ENCODE measurements around the gene TYMS. TPM values are rescaled to one million over a fixed set of nuclear protein-coding genes. Genes with fewer than 3 reads are reported as not detected.

TYMS gene
- total and polyA plus RNA-seq, 9 of the 15 experiments (the other 6 are each of a cell fraction or from before 2014, with no cell fraction given): 69.1 to 409 (median 175) TPM

DNA sequence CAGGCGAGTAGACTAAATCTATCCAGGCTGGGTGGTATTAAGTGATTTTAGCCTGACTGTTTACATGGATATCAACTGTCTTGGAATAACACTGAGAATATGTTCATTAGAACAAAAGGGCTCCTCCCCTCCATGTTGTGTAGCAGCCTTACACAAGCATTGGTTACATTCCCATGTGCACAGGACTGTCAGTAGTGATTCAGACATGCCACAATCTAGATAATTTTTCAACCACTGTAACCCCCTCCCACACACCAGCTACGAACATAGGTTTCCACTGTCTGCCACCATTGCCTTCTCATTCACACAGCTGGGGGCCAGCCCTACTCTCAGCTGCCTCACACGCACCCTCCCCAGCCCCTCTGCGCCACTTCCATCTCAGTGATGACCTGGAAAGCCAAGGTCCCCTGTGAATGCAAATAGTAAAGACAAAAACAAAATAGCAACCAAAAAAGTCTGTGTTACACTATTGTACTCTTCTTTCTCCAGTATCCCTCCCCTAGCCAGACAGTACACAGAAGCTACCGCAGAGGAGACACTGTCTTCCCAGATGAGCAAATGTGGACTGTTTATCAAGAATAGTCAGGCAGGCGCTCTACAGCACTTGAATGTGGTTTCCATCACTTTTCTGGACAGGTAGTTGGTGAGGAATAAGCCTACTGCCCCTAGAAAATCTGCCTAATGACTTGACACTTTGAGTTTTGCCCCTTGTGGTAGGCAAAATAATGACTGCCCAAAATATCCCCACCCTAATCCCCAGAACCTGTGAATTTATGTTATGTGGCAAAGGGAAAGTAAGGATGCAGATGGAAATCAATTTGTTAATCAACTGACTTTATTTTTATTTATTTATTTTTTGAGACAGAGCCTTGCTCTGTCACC, 27.9 kb upstream of the TYMS start (continued):
- TF ChIP-seq ZNF277 (CRISPR knock-in tag; IDR thresholded peaks at IDR 0.05; ENCODE audit: borderline replicate concordance): no peak
- no peak for TF ChIP-seq EHMT2 (IDR thresholded peaks at IDR 0.05)
- no peak for TF ChIP-seq ZBTB17 (CRISPR knock-in tag; IDR thresholded peaks at IDR 0.05)
- TF ChIP-seq OTX1 (CRISPR knock-in tag; IDR thresholded peaks at IDR 0.05): no peak
- TF ChIP-seq SNIP1 (IDR thresholded peaks at IDR 0.05; ENCODE audit: low read depth): no peak
- no peak for TF ChIP-seq SNRNP70 (optimal IDR thresholded peaks at IDR 0.05; ENCODE audit: low read depth, low read length)
- no peak for TF ChIP-seq LEF1 (IDR thresholded peaks at IDR 0.05)
- 0 out of 4 replicates have a peak, but pooled peaks of 1 of the 2 experiments have one; percentile 19 for TF ChIP-seq FOXK2 (conservative IDR thresholded peaks at IDR 0.05 in 1 of 2, IDR thresholded peaks at IDR 0.05 in 1 of 2; ENCODE audit: low read depth in 2 of 2)
- no peak for TF ChIP-seq SAFB2 (IDR thresholded peaks at IDR 0.05; ENCODE audit: borderline replicate concordance, low read depth, low read length, severe bottlenecking)
- TF ChIP-seq TCF3 (CRISPR knock-in tag; IDR thresholded peaks at IDR 0.05): 0 out of 2 replicates have a peak, but pooled peaks have one; percentile 4
- no peak for TF ChIP-seq RFX1 (IDR thresholded peaks at IDR 0.05)
- TF ChIP-seq SMARCC2 (IDR thresholded peaks at IDR 0.05; ENCODE audit: low read depth): no peak
- no peak for TF ChIP-seq BACH1 (tag; IDR thresholded peaks at IDR 0.05)
- TF ChIP-seq ARID3A (IDR thresholded peaks at IDR 0.05; ENCODE audit: borderline replicate concordance, low read depth, low read length): no peak
- TF ChIP-seq HEY1 (CRISPR knock-in tag; IDR thresholded peaks at IDR 0.05; ENCODE audit: borderline replicate concordance): no peak
- TF ChIP-seq KAT7 (CRISPR knock-in tag; IDR thresholded peaks at IDR 0.05; ENCODE audit: borderline replicate concordance): no peak
- no peak for TF ChIP-seq ID3 (CRISPR knock-in tag; IDR thresholded peaks at IDR 0.05)
- TF ChIP-seq ID3 (tag; IDR thresholded peaks at IDR 0.05): no peak
- no peak for TF ChIP-seq ZNF77 (CRISPR knock-in tag; IDR thresholded peaks at IDR 0.05)
- no peak for TF ChIP-seq MCM2 (IDR thresholded peaks at IDR 0.05; ENCODE audit: low read depth)
- TF ChIP-seq RFX5 (IDR thresholded peaks at IDR 0.05; ENCODE audit: low read depth, low read length): no peak
- TF ChIP-seq ZNF778 (CRISPR knock-in tag; IDR thresholded peaks at IDR 0.05): no peak
- TF ChIP-seq COPS2 (conservative IDR thresholded peaks at IDR 0.05): no peak
- TF ChIP-seq U2AF1 (optimal IDR thresholded peaks at IDR 0.05; ENCODE audit: low read depth, low read length): no peak
- no peak for TF ChIP-seq NKRF (IDR thresholded peaks at IDR 0.05; ENCODE audit: borderline replicate concordance)
